ENCODE results near the gene PRDM16.

GRCh38 chr1:3356827-3357460, 287.9 kb downstream of the PRDM16 start:
- no peak for TF ChIP-seq CTCF (IDR thresholded peaks at IDR 0.05)
- no peak for TF ChIP-seq ZNF302 (CRISPR knock-in tag; IDR thresholded peaks at IDR 0.05)

Data from A549 (cell line).